Activated CD8-positive, alpha-beta memory T cell treated with anti-CD3 and anti-CD28 coated beads, Interleukin-2, amount 50 U/mL, for 1 hour (primary cell): ENCODE data around the gene EXOC3.

ENCODE experiments used
- DNase-seq: peaks from one replicate; pipeline ENCODE4 v3.0.0-alpha.2; 2020; ENCODE audit errors: extremely low read depth

The EXOC3 gene

DNA sequence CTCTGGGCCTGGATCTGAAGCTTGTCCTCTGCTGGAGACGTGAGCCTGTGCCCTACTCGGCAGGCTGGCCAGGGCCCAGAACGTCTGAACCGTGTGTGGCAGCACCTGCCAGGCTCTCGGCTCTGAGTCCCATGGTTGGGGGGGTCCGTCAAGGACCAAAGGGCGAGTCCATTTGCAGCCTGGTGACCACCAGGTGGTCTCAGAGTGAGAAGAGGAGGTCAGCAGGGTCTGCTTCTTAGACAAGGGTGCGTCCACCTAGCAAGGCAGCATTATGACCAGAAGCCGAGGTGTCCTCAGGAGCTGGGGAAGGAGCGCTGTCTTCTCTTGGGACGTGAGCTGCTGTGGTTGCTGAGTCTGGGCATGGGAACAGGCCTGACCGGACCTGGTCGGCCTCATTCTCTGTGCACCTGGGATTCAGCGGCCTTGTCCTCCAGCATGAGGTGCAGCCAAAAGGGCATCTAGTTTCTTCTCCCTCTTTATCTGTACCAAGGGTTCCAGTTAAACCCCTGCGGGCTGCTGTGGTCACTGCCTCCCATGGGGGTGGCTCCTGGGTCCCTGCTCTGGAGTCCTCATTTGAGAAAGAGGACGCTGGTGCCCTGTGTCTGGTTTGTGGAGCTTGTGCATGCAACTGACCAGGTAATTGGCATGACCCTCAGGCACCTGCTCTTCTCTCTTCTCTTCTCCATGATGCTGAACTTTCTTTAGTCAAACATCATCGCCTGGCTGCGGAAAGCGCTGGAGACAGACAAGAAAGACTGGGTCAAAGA is 14.4 kb downstream of the EXOC3 start:
- no peak for DNase-seq

DNA sequence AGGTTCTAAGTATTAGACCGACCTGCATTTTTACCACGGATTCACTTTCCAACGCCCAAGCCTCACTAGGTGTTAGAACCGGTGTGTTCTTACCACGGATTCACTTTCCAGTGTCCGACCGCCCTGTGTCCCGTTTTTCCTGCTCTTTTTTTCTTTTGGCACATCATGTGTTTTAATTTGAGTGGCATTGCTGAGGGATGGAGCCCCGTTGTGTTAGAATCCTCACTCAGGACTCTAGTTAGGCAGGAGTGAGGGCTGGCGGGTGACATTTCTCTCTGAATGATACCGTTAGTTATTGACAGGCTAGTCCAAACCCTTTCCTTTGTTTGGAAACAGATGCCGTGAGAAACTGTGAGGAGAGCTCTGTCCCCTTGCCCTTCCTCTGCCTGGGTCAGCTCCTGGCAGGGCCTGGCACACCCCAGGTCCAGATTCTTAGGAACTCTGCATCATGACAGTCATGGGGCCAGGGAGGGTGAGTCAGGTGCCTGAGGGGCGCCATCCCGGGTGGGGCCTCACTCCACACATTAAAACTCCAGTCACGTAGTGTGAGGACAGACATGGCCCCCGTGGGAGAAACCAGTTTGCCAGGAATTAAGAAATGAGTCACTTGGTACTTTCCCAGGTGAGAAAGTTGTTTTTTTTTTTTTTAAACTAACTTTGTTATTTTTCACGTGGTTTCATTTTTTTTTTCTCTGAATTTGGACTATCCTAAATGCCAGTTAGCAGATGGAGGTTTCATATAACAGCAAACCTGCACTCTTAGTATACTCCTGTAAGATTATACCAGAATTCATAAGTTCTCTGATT is 15.8 kb downstream of the EXOC3 start:
- no peak for DNase-seq

DNA sequence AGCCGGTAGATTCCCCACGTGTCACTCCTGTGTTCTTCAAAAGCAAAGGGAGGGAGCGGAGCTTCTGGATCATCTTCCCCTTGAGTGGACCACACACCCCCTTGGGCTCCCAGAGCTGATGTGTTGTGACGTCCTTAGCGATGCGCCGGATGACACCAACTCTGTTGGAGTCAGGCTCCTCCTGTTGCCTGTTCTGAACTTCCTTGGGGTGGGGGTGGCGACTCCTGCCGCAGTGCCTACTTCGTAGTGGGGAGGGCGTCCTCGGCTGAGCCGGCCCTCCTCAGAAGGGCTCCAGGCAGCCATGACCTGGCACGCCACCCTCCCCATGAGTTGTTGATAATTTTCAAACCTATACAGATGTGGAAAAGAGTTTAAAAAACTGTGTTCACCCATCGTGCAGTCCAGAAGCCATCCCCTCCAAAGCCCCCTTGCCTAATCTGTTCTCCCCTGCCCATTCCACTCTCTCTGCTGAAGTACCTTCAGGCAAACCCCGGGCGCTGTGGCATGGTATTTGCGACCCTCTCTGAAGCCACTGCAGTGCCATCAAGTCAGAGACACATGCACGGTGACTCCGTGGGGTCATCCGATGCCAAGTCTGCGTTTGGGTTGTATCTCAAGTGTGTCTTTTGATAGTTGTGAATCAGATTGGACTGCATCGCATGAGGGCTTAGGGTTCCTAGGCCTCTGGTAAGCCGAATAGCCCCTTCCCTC is 16.7 kb downstream of the EXOC3 start:
- DNase-seq: no peak

DNA sequence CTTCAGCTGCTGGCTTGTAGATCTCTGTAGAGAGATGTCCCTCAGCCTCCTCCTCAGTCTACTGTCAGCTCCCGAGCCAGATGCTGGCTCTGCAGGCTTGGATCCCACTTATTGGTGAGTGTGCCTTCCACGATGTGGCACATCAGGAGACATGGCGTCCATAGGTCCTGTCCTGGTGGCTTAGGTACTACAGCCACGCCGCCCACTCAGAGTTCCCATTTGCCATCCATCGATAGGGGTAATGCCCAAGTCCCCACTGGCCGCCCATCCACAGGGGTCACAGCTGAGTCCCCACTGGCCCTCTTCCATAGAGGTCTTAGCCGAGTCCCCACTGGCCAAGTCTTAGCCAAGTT is 17.3 kb downstream of the EXOC3 start:
- no peak for DNase-seq

DNA sequence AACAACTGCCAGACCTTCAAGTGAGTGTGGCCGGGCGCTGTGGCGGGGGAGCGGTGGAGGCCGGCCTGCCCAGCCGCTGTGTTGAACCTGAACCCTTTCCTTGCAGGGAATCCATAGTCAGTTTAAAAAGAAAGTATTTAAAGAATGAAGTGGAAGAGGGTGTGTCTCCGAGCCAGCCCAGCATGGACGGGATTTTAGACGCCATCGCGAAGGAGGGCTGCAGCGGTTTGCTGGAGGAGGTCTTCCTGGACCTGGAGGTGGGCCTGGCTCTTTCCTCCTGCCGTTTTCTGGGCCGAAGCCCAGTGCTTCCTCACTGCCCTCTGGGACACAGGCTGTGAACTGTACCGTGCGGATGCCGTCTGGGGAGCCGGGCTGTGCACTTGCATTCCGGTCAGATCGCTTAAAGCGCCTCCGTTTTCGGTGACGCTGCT is 19.1 kb downstream of the EXOC3 start:
- no peak for DNase-seq

DNA sequence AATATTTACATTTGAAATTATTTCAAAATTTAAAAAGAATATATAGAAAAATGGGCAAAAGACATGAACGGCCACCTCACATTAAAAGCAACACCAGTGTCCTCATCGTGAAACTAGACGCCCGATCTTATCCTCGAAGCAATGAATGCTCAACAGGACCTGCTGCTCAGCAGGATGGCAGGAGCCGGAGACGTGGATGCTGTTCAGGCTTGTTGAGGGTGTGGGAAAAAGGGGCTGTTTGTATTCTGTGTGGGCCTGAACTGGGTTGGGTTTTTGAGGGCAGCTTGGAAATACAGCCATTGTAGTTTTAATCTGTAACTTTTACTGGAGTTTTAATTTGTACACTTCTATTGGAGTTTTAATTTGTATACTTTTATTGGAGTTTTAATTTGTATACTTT is 20.3 kb downstream of the EXOC3 start:
- DNase-seq: no peak

DNA sequence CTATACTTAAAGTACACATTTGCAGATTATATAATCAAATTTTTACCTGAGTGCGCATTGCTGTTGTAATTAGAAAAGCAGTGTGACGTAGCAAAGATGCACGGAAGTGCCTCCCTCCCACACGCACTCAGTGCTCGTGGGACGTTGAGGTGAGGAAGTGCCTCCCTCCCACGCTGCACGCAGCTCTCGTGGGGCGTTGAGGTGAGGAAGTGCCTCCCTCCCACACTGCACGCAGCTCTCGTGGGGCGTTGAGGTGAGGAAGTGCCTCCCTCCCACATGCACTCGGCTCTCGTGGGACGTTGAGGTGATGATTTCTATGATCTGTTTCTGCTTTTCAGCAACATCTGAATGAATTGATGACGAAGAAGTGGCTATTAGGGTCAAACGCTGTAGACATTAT is 21.0 kb downstream of the EXOC3 start:
- no peak for DNase-seq

DNA sequence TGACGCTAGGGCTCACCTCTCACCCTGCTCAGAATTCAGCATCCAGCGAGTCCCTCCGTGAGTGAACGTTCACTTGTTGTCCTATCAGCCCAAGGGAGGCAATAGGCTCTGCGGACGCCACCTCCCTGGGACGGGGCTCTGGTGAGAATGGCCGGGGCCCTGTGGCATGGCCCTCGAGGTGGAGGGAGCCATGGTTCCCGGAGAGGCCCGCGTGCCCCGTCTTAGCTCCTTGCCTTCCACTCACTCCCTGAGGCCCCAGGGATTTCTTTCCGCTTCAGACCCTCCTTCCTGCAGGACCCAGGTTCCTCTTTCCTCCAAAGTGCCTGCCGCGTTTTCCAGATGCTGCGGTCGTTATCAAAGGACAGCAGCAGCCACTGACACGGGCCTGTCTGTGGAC is 21.5 kb downstream of the EXOC3 start:
- DNase-seq: no peak

DNA sequence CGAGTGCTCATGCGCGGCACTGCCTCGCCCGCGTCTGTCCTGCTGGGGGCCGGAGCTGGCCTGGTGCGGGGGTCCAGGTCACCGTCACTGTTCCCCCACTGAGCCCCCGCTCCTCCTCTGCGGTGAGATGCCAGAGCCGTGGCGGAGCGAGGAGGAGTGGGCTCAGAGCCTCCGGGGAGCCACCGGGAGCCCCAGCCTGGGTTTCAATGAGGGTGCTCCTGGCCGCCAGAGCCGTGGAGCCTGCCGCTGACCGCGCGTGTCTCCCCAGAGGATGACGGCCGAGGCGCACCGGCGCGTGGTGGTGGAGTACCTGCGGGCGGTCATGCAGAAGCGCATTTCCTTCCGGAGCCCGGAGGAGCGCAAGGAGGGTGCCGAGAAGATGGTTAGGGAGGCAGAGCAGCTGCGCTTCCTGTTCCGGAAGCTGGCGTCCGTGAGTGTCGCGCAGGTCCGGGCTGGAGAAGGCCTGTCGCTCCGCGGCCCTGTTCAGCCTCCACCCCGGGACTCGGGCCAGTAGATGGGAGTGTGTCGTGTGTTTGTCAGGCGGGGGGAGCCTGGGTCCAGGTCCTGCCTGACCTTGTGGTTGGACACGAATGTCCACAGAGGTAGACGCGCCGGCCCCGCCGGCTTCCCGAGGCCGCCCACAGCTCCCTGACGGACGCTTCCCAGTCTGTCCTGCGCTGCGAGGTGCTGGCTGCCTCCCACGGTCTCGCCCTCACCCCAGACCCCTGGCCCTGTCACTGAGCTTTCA is 22.0 kb downstream of the EXOC3 start:
- no peak for DNase-seq

DNA sequence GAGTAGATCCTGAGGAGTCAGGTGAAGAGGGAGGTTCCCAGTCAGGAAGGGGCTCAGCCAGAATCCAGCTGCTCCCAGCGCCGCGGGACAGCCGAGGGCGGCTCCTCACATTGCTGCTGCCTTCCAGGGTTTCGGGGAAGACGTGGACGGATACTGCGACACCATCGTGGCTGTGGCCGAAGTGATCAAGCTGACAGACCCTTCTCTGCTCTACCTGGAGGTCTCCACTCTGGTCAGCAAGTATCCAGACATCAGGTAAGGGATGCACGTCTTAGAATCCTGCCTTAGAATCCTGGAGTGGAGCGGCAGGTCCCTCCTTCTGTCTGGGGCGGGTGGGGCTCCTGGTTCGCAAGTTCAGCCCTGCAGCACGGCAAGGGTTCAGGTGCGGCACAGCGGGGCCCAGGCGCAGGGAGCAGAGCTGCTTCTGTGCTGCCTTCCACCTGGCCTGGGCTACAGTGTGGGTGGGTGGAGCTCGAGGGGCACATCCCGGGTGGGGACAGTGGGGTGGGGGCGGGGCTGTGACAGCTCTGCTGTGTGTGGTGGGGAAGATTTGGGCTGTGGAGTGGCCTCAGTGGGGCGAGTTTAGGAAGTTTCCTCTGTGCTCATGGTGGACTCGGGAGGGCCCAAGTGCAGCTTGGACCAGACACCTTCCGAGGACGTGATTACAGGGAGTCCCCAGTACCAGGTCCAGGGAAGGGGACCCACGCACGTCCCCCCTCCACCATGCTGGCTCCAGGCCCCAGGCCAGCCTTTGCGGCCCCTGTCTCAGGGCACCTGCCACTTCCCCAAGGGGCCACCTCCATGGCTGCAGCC is 22.8 kb downstream of the EXOC3 start:
- DNase-seq: no peak

DNA sequence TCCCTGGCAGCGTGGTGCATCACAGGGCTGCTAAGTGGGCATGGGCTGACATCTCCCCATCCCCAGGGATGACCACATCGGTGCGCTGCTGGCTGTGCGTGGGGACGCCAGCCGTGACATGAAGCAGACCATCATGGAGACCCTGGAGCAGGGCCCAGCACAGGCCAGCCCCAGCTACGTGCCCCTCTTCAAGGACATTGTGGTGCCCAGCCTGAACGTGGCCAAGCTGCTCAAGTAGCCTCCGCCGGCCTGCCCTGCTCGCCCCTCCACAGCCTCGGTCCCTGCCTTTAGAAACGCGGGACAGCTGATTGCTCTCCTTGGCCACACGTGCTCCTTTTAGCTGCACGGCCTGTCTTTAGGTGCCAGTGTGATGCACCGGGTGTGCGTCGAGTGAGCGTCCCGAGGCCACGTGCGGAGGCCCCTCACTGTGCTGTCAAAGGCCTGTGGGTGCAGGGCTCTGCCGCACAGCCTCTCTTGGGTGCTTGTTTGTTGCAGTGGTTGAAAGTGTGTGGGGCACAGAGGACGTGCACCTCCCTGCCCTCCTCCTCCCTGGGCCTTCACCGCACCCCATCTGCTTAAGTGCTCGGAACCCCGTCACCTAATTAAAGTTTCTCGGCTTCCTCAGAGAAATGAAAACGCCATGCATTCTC is 23.8 kb downstream of the EXOC3 start:
- no peak for DNase-seq

DNA sequence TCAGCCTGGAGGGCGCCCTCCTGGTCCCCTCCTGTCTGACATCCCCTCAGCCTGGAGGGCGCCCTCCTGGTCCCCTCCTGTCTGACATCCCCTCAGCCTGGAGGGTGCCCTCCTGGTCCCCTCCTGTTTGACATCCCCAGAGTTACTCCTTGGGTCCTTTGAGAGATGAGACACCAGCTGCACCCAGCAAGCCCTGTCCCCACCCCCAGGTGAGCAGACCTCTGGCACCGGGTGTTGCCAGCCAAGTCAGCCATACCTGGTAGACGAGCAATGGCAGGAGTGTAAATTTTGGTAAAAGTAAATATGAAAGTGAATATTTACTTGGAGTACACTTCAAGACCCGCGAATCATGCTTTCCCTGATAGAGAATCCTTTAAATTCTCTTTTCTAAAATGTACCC is 25.4 kb downstream of the EXOC3 start:
- DNase-seq: no peak

DNA sequence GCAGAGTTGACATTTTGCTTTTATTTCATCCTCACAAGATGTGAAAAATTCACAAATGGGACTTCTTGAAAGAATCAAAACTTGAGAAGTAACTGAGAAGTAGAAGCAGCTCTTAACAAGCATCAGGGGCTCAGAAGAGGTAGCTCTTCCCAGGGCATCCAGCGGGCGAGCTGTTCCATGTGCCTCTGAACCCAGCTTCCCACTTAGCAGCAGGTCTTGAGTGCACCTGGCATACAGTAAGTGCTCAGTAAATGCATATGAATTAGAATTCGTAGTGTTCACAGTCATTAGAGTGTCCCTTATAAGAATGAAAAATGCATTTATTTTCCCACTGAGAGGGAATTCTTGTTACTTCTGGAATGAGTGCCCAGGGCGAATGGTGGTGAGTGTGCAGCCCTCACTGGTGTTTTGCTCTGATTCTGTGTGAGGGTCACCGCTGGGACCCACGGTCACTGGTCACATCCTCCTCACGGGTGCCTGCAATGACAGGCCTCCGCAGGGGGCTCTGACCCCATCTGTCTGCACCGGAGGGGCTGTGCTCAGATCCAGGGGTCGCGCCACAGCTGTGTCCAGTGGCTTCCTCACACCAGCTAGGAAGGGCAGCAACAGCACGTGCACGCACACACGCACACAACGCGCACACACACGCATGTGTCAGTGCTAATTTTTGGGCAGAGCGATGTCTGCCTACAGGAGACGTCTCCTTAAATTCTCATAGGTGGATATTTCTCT is 26.9 kb downstream of the EXOC3 start:
- no peak for DNase-seq

DNA sequence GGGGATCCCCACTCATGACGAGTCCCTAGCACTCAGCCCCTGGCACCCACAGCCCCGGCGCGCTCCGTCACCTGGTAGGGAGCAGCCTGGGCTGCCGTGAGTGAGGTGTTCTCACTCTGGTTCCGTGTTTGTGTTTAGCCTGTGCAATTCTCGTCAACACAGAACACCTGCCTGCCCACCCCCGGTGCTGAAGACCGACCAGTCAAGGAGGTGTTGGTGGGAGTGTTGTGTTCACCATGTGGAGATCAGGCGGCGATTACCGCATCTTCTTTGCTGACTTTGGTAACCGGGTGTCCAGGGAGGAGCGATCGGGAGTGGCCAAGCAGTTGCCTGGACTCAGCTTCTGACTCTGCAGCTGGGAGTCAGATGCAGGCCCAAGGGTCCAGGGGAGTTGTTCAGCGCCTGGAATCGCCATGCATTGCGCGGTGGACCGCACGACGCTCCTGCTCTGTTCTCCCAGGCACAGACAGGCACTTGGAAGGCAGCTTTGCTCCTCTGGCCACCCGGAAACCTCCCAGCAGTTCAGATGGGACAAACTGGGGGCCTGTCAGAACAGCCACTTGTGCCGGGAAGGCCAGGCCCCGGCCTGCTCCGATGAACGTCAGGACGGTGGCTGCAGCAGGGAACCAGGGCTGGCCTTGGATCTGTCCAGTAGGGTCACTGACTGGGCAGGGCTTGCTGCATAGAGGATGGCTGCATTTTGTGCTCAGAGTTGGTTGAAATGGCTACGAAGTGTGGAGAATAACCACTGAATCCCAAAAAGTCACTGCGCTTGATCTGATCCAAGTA is 28.2 kb downstream of the EXOC3 start:
- no peak for DNase-seq

DNA sequence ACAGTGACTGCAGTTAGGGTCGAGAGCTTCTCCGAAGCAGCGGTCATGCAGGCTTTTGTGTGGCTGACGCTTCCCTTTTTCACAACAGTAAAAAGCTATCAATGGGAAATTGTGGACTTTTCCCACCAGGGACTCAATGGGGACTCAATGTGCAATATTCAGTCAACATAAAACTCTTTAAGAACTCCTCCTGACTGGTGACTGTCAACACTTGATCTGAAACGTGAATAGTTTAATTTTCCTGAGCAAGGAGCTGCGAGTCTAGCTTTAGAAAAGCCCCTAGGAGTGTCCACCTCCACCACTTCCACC is 28.7 kb downstream of the EXOC3 start:
- DNase-seq: no peak

DNA sequence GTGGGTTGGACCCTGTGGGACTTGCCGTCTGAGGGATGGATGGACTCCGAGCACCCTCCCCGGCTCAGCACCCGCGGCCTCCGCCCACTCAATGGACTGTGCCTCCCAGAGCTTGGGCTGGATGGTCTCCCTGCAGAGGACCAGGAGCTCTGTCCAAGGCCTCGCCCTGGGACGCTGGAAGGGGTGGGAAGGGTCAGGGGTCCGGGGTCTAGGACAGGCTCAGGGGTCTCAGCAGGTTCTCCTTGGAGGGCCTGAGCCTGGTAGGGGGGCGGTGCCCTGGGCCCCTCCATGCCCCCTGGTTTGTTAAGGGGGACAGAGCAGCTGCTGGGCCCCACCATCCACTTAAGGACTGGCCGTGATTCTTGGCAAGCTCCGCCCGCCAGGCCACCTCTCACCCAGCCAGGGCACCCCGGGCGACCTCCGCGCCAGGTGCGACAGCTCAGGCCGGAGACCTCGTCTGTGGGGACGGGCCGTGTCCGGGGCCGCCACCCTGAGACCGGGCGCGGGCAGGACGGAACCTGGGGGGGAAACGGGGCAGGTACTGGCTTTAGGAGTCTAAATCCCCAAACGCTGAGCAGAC is 29.2 kb downstream of the EXOC3 start:
- DNase-seq: no peak

DNA sequence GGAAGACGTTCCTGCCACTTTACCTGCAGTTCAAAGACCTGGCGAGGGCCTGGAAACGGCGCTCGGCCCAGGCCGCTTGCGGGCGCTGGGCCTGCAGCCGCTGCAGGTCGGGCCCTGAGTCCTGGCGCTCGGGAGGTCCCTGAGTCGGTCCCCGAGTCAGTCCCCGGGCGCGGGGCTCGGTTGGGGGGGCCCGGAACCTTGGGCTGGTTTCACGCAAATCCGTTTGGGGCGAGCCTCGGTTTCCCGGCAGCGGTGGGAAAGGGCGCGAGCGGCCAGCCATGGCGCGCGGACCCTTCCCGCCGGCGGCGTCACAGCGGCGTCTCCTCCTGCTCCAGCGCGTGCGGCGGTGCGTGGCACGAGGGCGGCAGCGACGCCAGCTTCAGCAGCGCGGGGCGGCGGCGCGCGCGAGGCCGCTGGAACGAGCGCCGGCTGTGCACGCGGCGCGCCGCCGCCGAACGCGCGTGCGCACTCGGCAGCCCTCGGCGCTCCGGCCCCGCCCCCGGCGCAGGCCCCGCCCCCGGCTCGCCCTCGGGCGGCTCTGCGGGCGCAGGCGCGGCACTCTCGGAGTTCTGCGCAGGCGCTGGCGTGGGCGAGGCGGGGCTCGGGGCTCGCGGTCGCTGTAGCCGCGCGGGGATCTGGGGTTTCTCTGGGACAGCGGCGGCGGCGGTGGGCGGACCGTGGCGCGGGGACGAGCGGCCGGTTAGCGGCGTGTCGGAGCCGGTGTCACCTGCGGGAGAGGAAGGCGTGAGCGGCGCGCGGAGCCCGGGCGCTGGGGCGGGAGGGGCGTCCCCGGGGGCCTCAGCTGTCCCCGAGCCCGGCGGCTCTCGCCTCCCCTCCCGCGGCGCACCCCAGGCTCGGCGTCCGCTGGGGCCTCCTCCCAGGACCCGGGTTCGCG is 29.9 kb downstream of the EXOC3 start:
- DNase-seq: peak; percentile 53
